Ishikawa (cell line): ENCODE results near the gene NCK2.

Experiments
- CEBPB ChIP-seq: IDR thresholded peaks from 2 replicates; pipeline ENCODE4 v1.6.1; 2012
- CREB1 ChIP-seq: IDR thresholded peaks from 2 replicates; pipeline ENCODE4 v1.6.1; 2012; ENCODE audit warnings: low read depth
- EGR1 ChIP-seq: IDR thresholded peaks from 2 replicates; pipeline ENCODE4 v1.6.1; 2012
- EP300 ChIP-seq: IDR thresholded peaks from 2 replicates; pipeline ENCODE4 v1.6.1; 2012; ENCODE audit warnings: borderline replicate concordance
- FOXM1 ChIP-seq: IDR thresholded peaks from 2 replicates; pipeline ENCODE4 v1.6.1; 2012; ENCODE audit warnings: low read depth, borderline replicate concordance
- NFIC ChIP-seq: IDR thresholded peaks from 2 replicates; pipeline ENCODE4 v1.6.1; 2012
- RAD21 ChIP-seq: IDR thresholded peaks from 2 replicates; pipeline ENCODE4 v1.6.1; 2012; ENCODE audit warnings: low read depth
- TAF1 ChIP-seq: IDR thresholded peaks from 2 replicates; pipeline ENCODE4 v1.6.1; 2012; ENCODE audit warnings: low read depth, mild to moderate bottlenecking
- TCF12 ChIP-seq: IDR thresholded peaks from 2 replicates; pipeline ENCODE4 v1.6.1; 2012; ENCODE audit warnings: low read depth
- TEAD4 ChIP-seq: IDR thresholded peaks from 2 replicates; pipeline ENCODE4 v1.6.1; 2012
- YY1 ChIP-seq: IDR thresholded peaks from 2 replicates; pipeline ENCODE4 v1.6.1; 2012; ENCODE audit warnings: low read depth
- ZBTB7A ChIP-seq: IDR thresholded peaks from 2 replicates; pipeline ENCODE4 v1.6.1; 2012; ENCODE audit warnings: low read depth
- TF ChIP-seq, protein P1 (sequence below): IDR thresholded peaks from 2 replicates; pipeline ENCODE4 v1.6.1; 2012; ENCODE audit warnings: low read depth, mild to moderate bottlenecking
- TF ChIP-seq, protein P2 (sequence below): IDR thresholded peaks from 2 replicates; pipeline ENCODE4 v1.6.1; 2012
- TF ChIP-seq, protein P3 (sequence below): IDR thresholded peaks from 2 replicates; pipeline ENCODE4 v1.6.1; 2012

Gene NCK2

DNA sequence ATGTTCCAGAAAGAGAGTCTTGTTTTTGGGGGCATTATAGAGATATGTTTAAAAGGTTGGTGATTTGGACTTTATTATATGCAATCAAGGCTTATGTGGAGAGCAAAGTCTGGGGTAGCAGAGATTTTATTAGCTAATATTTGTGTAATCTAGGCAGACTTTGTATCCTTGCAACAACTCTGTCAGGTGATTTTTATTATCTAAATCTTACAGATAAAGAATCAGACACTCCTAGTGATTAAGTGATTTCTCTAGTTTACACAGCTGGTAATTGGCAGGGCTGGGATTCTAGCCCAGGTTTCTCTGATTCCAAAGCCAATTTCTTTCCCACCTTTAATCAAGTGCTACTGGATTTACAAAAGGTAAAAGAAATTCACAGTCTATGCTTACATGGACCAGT, 33.3 kb upstream of the NCK2 start:
- TF ChIP-seq TEAD4 (no peak), EGR1 (no peak), CEBPB (no peak), ZBTB7A (no peak)
- TF ChIP-seq, protein P1, sequence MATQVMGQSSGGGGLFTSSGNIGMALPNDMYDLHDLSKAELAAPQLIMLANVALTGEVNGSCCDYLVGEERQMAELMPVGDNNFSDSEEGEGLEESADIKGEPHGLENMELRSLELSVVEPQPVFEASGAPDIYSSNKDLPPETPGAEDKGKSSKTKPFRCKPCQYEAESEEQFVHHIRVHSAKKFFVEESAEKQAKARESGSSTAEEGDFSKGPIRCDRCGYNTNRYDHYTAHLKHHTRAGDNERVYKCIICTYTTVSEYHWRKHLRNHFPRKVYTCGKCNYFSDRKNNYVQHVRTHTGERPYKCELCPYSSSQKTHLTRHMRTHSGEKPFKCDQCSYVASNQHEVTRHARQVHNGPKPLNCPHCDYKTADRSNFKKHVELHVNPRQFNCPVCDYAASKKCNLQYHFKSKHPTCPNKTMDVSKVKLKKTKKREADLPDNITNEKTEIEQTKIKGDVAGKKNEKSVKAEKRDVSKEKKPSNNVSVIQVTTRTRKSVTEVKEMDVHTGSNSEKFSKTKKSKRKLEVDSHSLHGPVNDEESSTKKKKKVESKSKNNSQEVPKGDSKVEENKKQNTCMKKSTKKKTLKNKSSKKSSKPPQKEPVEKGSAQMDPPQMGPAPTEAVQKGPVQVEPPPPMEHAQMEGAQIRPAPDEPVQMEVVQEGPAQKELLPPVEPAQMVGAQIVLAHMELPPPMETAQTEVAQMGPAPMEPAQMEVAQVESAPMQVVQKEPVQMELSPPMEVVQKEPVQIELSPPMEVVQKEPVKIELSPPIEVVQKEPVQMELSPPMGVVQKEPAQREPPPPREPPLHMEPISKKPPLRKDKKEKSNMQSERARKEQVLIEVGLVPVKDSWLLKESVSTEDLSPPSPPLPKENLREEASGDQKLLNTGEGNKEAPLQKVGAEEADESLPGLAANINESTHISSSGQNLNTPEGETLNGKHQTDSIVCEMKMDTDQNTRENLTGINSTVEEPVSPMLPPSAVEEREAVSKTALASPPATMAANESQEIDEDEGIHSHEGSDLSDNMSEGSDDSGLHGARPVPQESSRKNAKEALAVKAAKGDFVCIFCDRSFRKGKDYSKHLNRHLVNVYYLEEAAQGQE: no peak

DNA sequence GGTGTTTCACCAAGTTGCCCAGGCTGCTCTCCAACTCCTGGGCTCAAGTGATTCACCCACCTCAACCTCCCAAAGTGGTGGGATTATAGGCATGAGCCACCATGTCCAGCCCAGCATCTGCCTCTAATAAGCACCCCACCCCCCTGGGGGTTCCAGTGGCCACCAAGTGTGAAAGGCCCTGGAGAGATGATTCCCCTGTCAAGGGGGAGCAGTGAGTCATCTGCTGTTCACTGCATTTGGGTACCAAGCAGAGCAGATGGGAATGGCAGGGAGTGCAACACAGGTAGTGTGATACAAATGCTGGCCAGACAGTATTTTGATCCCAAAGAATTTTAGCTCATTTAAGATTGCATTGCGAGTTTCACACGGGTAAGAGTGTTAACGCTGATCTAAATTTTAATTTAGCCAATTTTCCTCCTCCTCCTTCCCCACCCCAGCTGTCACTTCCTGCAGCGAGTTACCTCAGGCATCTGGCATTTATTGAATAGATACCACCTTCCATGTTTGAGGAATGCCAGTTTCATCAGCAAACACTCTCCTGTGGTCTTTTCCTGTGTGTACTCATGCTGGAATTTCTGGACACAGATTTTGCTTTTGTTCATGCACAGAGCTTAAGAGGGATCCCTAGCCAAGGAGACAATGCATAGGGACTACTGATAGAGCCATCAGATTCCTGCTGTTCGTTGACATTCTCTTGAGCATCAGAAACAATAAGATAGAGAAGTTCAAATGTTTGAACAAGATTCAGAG, 32.4 kb upstream of the NCK2 start:
- TF ChIP-seq YY1 (no peak), FOXM1 (no peak), EGR1 (no peak), NFIC (no peak), RAD21 (no peak), CREB1 (no peak), TCF12 (no peak), TAF1 (no peak), TEAD4 (no peak), EP300 (no peak), ZBTB7A (no peak), CEBPB (no peak)
- TF ChIP-seq, protein P2, sequence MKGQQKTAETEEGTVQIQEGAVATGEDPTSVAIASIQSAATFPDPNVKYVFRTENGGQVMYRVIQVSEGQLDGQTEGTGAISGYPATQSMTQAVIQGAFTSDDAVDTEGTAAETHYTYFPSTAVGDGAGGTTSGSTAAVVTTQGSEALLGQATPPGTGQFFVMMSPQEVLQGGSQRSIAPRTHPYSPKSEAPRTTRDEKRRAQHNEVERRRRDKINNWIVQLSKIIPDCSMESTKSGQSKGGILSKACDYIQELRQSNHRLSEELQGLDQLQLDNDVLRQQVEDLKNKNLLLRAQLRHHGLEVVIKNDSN: no peak
- TF ChIP-seq, protein P3, sequence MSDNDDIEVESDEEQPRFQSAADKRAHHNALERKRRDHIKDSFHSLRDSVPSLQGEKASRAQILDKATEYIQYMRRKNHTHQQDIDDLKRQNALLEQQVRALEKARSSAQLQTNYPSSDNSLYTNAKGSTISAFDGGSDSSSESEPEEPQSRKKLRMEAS: no peak
- TF ChIP-seq, protein P1: no peak

DNA sequence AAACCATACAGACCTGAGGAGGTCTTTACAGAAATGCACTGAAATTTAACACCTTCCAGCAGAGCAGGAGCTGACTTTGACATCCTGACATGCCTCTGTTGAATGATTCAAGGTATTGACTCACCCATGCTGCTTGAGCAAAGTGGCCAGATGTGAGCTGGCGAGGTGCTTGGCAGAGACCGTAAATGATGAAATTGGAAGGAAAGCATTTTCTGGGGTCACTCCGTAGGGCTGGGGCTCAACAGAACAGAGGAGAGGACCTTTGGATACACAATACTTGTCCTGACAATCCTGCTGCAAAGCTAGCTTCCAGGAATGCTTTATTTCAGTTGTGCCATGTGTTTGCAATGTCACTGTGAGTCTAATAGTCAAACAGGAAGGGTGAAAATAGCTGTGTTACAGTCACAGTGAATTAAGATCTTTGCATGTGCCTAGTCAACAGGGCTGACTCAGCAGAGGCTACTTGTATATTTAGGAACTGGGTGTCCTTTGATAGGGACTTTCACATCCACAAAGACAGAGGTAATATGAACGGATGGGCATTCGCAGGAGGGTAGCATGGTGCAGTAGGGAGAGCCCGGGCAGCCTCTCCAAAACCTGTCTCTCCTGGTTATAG, 31.6 kb upstream of the NCK2 start:
- TF ChIP-seq FOXM1: no peak

DNA sequence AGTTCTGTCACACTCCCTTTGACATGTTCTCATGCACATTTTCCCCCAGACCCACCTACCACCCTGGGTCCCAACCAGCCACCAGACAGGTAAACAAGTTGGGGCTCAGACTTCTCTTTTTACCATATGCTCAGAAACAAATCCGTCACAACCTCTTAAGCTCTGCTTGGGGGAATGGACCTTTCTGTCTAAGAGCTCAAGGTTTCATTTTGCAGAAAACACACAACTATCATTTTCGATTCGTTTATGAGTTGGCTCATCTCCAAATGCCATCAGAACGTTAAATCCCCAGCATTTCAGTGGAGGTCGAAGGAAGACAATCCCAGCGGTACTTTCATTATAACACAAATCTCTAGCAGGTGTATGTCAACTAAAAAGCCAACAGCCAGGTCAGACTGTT, 30.6 kb upstream of the NCK2 start:
- no peak for TF ChIP-seq NFIC
- TF ChIP-seq, protein P2: no peak
- no peak for TF ChIP-seq TEAD4
- no peak for TF ChIP-seq TCF12
- TF ChIP-seq, protein P3: no peak
- TF ChIP-seq CEBPB: no peak
- TF ChIP-seq CREB1: no peak
- no peak for TF ChIP-seq EGR1
- TF ChIP-seq, protein P1: no peak
- TF ChIP-seq FOXM1: no peak
- TF ChIP-seq RAD21: no peak
- no peak for TF ChIP-seq EP300
- no peak for TF ChIP-seq ZBTB7A
- TF ChIP-seq TAF1: no peak

DNA sequence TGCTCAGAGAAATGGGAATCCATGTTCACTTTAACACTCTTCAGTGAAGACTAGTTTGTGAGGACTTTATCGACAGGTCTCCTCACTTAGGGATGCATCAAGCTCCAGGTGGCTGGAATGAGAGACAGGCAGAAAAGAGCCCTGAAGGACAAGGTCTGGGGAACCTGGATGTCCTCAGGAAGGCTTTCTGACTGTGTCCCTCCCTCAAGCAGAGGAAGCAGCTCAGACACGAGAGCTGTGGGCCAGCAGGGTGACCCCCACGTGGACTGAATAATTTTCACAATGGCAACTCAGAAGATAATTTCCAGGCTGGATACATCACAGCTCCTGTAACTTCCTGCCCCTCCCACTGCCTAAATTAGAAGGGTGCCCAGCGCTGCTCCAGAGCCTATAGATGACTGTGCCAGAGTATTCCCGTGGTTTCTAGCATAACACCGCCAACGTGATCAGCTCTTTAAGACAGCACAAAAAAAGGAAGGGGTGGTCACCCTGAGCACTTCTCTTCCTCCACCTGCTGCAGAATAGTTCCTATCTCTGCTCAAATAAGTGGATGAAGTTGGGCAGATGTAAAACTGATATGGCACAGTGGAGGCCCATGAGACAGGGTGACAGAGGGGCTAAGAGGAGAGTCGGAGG, 25.7 kb upstream of the NCK2 start:
- TF ChIP-seq NFIC (no peak), EGR1 (no peak)
